Measurements from ENCODE around the gene CAND1.

- TF ChIP-seq, protein P1, sequence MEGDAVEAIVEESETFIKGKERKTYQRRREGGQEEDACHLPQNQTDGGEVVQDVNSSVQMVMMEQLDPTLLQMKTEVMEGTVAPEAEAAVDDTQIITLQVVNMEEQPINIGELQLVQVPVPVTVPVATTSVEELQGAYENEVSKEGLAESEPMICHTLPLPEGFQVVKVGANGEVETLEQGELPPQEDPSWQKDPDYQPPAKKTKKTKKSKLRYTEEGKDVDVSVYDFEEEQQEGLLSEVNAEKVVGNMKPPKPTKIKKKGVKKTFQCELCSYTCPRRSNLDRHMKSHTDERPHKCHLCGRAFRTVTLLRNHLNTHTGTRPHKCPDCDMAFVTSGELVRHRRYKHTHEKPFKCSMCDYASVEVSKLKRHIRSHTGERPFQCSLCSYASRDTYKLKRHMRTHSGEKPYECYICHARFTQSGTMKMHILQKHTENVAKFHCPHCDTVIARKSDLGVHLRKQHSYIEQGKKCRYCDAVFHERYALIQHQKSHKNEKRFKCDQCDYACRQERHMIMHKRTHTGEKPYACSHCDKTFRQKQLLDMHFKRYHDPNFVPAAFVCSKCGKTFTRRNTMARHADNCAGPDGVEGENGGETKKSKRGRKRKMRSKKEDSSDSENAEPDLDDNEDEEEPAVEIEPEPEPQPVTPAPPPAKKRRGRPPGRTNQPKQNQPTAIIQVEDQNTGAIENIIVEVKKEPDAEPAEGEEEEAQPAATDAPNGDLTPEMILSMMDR (IDR thresholded peaks at IDR 0.05): no peak
- TF ChIP-seq EP300 (IDR thresholded peaks at IDR 0.05): no peak
Measured at GRCh38 chr12:67279637-67280036, 10.5 kb downstream of the CAND1 start.
